ENCODE results near the gene SMU1. TPM values are rescaled to one million over a fixed set of nuclear protein-coding genes. Genes with fewer than 3 reads are reported as not detected.
"Not testable (repeated sequence)": the region's sequence is repeated elsewhere in the genome, so short reads cannot be mapped to it uniquely, and the experiment has no call there.

SMU1 gene
- total RNA-seq, 2 donors from 2014 or later = 14.2 to 16.7 TPM

DNA sequence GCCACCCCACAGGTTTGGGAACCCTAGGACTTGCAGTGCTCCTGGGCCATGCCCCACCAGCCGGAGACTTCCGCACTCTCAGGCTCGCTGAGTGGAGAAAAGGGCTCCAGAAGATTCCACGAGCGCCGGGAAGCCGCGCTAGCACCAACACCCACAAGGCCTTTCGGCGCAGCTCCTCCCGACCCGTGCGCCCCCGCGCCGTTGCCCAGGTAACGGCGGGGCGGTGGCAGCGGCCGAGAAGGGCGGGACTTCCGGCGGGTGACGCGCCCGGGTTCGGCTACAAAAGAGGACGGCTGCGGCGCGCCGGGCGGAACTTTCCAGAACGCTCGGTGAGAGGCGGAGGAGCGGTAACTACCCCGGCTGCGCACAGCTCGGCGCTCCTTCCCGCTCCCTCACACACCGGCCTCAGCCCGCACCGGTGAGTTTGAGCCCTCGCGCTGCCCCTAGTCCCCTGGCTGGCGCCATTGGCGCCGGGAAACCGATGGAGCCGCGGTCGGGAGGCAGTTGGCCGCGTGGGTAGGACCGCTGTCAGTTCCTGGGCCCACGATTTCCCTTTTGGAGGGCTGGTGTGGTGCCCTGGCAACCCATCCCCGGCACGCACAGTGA lies 51.4 kb downstream of the SMU1 start, which contains the start of gene DNAJA1:
TSS of gene DNAJA1 (plus strand) at position 308 of the 606 bp plus-strand sequence. CDS start 1,212 bp downstream, outside the sequence.
- peak; percentile 96 to 97 for ATAC-seq
- DNase-seq = peak; percentile 94
- intact Hi-C loops (cut with DNase I) = no loop called here

GRCh38 chr9:33024126-33024965 lies 52.1 kb downstream of the SMU1 start:
- DNase-seq (no peak), ATAC-seq (peak; percentile 4 to 17)
- intact Hi-C loops (cut with DNase I) = no loop called here

DNA sequence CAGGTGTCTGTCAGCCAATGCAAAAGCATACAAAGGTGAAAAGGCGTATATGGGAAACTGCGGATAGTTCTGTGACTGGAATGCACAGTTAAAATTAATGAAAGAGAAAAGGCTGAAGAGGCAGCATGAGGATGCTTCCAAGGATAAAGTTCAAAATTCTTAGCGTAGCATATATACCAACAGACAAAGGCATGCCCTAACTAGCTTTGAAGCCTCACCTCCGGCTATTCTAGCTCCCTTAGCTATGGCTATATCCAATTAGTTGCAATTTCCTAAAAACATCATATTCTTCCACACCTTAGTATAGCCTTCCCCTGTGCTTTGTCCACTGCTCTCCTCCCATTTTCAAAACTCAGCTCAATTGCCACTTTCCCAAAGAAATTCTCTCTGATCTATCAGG lies 52.8 kb downstream of the SMU1 start:
- no peak for ATAC-seq
- intact Hi-C loops (cut with DNase I) = no loop called here

DNA sequence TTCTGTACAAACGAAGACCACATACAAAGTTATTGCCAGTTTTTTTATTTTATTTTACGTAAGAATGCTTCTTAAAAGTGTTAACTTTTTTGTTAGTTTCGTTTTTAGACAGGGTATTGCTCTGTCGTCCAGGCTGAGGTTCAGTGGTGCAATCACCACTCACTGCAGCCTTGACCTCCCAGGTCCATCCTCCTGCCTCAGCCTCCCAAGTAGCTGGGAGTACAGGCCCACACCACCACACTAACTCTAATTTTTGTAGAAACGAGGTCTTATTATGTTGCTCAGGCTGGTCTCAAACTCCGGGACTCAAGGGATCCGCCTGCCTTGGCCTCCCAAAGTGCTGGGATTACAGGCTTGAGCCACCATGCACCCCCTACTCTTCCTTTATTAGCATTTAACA lies 53.7 kb downstream of the SMU1 start:
- ATAC-seq (no peak), DNase-seq (no peak)
- intact Hi-C loops (cut with DNase I) = no loop called here

More for the DNA sequence above, 52.8 kb downstream of the SMU1 start:
- no peak for DNase-seq

- intact Hi-C loops (cut with DNase I) = no loop called here
Observed at GRCh38 chr9:33022303-33022702, 54.2 kb downstream of the SMU1 start.

GRCh38 chr9:33019797-33020196 lies 56.7 kb downstream of the SMU1 start:
- ATAC-seq (no peak), DNase-seq (no peak)
- intact Hi-C loops (cut with DNase I) = no loop called here

More at GRCh38 chr9:33022303-33022702, 54.2 kb downstream of the SMU1 start:
- DNase-seq = no peak
- no peak for ATAC-seq

DNA sequence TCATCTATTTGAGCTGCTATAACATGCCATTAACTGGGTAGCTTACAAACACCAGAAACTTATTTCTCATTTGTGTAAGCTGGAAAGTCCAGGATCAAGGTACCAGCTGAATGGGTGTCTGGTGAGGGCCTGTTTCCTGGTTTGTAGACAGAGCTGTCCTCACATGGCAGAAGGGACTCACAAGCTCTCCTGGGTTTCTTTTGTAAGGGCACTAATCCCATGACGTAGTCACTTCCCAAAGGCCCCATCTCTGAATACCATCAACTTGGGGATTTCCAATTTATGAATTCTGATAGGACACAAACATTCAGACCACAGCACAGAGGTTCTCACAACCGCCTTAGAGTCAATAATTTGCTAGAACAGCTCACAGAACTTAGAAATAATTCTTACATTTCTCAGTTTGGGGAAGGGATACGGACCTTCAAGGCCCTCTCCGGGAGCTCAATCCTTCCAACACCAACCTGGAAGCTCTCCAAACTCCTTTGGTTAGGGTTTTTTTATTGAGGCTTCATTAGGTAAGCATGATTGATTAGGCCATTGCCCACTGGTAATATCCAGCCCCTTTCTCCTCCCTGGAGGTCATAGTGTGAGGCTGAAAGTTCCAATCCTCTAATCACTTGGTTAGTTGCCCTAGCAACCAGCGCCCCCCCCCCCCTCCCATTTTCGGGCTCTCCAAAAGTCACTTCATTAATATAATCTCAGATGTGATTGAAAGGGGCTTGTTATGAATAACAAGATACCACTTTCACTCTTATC lies 59.0 kb downstream of the SMU1 start:
- intact Hi-C loops (cut with DNase I) = no loop called here
- DNase-seq = no peak
- ATAC-seq = no peak

- intact Hi-C loops (cut with DNase I) = no loop called here
- DNase-seq = no peak
- no peak for ATAC-seq
Observed at GRCh38 chr9:33014665-33015014, 61.8 kb downstream of the SMU1 start.

GRCh38 chr9:33013962-33014664 lies 62.4 kb downstream of the SMU1 start:
- intact Hi-C loops (cut with DNase I) = no loop called here
- DNase-seq (no peak), ATAC-seq (no peak)

GRCh38 chr9:33012328-33013069 lies 64.0 kb downstream of the SMU1 start:
- intact Hi-C loops (cut with DNase I) = no loop called here
- no peak for ATAC-seq
- no peak for DNase-seq

- no peak for ATAC-seq
- intact Hi-C loops (cut with DNase I) = no loop called here
- DNase-seq = no peak
Observed at GRCh38 chr9:33011831-33012230, 64.6 kb downstream of the SMU1 start.

DNA sequence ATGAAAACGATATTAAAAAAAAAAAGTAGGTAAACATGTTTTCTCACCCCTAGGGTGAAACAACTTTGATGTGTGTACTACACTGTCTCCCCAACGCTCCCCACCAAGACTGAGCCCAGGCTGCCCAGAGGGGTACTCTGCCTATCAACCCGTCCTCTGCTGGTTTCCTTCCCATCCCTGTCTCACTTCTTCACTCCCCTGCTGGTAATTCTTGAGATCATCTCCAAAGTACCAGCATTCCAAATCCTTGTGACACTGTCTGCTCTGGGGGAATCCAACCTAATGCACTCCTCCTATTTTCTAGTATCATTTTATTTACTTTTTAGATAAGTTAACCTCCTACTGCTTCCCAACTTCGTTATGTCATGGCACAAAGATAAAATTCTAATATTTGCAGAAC lies 68.7 kb downstream of the SMU1 start:
- ATAC-seq (no peak), DNase-seq (no peak)
- intact Hi-C loops (cut with DNase I) = no loop called here

DNA sequence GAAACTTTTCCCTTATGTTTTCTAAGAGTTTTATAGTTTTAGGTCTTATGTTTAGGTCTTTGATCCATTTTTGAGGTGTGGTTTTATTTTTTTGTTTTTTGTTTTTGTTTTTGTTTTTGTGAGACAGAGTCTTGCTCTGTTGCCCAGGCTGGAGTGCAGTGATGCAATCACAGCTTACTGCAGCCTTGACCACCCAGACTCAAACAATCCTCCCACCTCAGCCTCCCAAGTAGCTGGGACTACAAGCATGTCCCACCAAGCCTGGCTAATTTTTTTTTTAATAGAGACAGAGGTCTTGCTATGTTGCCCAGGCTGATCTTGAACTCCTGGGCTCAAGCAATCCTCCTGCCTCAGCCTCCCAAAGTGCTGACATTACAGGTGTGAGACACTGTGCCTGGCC lies 71.1 kb downstream of the SMU1 start:
- ATAC-seq; intact Hi-C loops (cut with DNase I); DNase-seq: not testable (repeated sequence)

- peak in 1 of 2 donors; percentile 3 for ATAC-seq
- intact Hi-C loops (cut with DNase I); DNase-seq: not testable (repeated sequence)
Observed at GRCh38 chr9:33000682-33001055, 75.8 kb downstream of the SMU1 start.

DNA sequence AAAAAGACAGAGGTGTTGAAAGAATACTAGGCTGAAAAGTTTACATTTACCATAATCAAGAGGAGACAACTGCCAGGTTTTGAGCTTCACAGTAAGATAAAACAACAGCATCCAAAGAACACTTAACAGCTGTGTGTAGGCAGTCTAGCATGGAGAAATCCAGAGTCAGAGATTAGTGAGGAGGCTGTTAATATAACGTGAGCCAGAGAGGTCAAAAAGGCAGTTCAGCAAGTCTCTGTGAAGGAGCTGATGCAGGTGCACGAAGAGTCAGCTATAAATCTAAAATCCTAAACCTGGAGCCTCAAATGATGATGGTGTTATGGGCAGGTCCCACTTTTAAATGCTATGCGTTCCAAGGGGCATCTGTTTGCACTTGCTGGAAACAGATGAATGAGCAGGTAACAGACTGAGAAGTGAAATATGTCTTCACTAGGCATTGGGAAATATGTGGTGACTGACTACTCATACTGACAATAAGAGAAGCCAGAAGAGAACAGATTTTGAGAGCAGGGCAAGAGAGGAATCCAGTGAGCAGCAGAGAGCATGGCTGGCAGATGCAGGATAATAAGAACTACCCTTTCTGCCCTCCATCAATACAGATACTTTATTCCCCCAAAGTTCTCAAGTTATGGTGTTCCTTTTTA lies 83.8 kb downstream of the SMU1 start:
- no peak for DNase-seq
- ATAC-seq = peak; percentile 28 to 62
- intact Hi-C loops (cut with DNase I) = no loop called here

GRCh38 chr9:32991897-32992594 lies 84.4 kb downstream of the SMU1 start:
- intact Hi-C loops (cut with DNase I) = no loop called here
- ATAC-seq = peak; percentile 62 to 72
- DNase-seq = no peak
